HG03432 (cell line): Measurements from ENCODE around the gene TRIM46.
"Not testable (repeated sequence)": the region's sequence is repeated elsewhere in the genome, so short reads cannot be mapped to it uniquely, and the experiment has no call there.

ENCODE experiments used
- ATAC-seq: cut with Tn5 transposase; IDR thresholded peaks from one replicate; pipeline ENCODE4 v1.9.1; 2021; ENCODE audit warnings: mild to moderate bottlenecking, moderate library complexity; ENCODE audit not compliant: unreplicated experiment

TRIM46 gene

GRCh38 chr1:155226188-155226909 lies 52.7 kb downstream of the TRIM46 start:
- peak; percentile 33 for ATAC-seq

GRCh38 chr1:155226910-155227260 lies 53.2 kb downstream of the TRIM46 start:
- peak; percentile 29 for ATAC-seq

GRCh38 chr1:155227261-155228095 lies 53.8 kb downstream of the TRIM46 start:
- peak; percentile 88 for ATAC-seq

GRCh38 chr1:155228096-155228427 lies 54.4 kb downstream of the TRIM46 start:
- ATAC-seq, result no peak

GRCh38 chr1:155231302-155231701 lies 57.7 kb downstream of the TRIM46 start:
- not testable (repeated sequence) for ATAC-seq

- ATAC-seq, result not testable (repeated sequence)
These were observed 58.6 kb downstream of the TRIM46 start for GRCh38 chr1:155232001-155232978.

- ATAC-seq, result not testable (repeated sequence)
These were observed 59.9 kb downstream of the TRIM46 start for GRCh38 chr1:155233502-155233901.
